Left colon (tissue), 2 donors: Measurements from ENCODE around the gene REX1BD. TPM values are rescaled to one million over a fixed set of nuclear protein-coding genes. Genes with fewer than 3 reads are reported as not detected.

Experiments used
- ATAC-seq: fragments of 200-7000 bp; cut with Tn5 transposase; one replicate; pipeline ENCODE4 v1.9.1; 2020; ENCODE audit warnings: mild to moderate bottlenecking, moderate library complexity
- DNase-seq, 2 donors: peaks; one replicate each; pipeline ENCODE4 v3.0.0-alpha.2; 2020
- intact Hi-C, 2 donors: fragments of 100-400 bp; cut with DNase I in 1 of 2; cut with micrococcal nuclease in 1 of 2; formaldehyde crosslinking; loops; one replicate each; pipeline versions ENCODE4 v1.11.2 to v1.14.0; 2022; cut with DNase I, micrococcal nuclease
- total RNA-seq, 2 donors: library from RNA; stranded (reverse); fragmentation: NEBNext Ultra II Directional; extraction: Animal tissue kit (Norgen Biotek cat#: 25700); gene quantifications; one replicate each; pipeline ENCODE4 v1.2.1, GENCODE V29; 2021
- donor health status: DM: no; HTN: no; CAD: no.
- donor health status: DM: yes; HTN: yes; CAD: no.

Gene REX1BD
- total RNA-seq, 2 donors from 2014 or later, result 49.2 to 53.4 TPM

DNA sequence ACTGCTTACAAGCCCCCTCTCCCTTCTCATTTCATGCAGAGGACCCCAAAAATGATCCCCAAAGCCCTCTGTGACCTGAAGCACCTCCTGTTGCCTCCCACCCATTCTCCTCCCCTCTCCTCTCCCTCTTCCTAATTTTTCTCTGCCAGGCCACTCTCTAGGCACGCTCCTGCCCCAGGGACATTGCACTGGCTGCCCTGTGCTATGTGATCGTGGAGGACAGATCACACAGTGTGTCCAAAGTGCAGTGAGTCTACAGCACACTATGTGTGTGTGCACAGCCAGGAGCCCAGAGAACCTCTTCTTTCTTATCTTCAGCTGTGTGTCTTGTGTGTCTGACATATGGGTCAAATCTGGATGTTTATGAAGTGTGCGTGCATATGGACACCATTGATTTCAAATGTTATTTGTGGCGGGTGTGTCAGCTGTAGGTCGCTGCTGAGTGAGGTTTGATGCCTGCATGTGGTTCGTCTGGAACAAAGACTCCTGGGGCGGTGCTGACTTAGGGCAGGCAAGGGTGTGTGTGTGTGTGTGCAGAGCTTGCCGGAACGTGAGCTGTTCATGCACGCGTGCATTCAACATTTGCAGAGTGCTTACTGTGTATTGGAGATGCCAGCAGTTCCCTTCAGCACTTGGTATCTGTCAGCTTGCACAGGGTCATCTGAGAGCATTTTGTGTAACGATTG lies 46.2 kb downstream of the REX1BD start:
- ATAC-seq, result peak; percentile 5
- DNase-seq, result peak in 1 of 2 donors; percentile 45
- intact Hi-C loops, result no loop called here

DNA sequence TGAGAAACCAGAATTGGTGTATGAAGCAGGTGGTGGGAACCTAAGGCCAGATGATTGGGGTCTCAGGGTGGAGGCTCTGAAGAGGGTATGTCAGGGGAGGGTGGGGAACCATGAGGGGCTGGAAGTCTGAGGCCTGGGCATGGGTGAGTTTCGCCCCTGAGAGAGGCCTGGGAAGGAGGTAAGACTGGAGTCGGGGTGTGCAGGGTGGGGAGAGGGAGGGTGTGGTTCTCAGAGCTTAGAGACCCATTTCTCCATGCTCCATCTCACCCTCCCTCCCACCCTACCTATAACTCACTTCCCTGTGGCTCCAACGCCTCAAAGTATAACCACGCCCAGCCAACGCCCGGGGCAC lies 47.2 kb downstream of the REX1BD start:
- DNase-seq (no peak), ATAC-seq (no peak)
- intact Hi-C loops, result no loop called here

DNA sequence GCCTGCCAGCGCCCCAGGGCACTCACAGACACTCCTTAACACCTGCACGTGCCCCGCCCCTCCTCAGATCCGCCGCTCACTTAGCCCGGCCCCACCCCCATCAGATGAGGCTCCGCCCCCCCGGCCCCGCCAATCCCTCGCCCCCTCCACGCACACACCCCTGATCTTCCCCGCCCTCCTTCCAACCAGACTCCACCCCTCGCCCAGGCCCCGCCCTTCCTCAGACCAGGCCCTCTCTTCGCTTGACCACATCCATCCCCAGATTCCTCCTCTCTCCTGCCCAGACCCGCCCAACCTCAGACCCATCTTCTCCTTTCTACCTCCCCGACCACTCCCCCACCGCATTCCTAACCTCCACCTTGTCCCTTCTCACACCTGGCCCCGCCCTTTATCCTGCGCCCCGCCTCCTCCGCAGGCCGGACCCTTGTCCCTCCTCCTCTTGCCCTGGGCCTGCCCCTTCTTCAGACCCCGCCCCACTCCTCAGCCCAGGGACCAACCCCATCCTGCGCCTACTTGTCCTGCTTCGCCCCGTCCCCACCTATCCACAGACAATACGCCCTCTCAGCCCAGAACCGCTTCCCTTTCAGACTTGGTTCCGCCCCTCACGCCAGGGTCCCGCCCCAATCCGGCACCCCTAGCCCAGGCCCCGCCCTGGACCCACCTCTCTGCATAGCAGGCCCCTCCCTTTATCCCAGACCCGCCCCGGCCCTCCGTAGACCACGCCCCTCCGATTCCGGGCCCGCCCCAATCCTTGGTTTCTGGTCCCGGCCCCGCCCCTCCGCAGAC lies 47.8 kb downstream of the REX1BD start:
- DNase-seq, result peak; percentile 98 to 100
- ATAC-seq, result peak; percentile 83
- intact Hi-C loops, result no loop called here

- DNase-seq (no peak), ATAC-seq (no peak)
- intact Hi-C loops, result no loop called here
These were observed 48.5 kb downstream of the REX1BD start, which contains the start of gene KLHL26 for GRCh38 chr19:18636969-18637629. Gene KLHL26, plus strand, starts transcription at chr19:18637028. Its CDS starts 27 bp downstream, at chr19:18637055.

GRCh38 chr19:18637673-18638630 lies 49.4 kb downstream of the REX1BD start:
- intact Hi-C loops, result no loop called here
- DNase-seq, result peak; percentile 56 to 73
- ATAC-seq, result peak; percentile 47

DNA sequence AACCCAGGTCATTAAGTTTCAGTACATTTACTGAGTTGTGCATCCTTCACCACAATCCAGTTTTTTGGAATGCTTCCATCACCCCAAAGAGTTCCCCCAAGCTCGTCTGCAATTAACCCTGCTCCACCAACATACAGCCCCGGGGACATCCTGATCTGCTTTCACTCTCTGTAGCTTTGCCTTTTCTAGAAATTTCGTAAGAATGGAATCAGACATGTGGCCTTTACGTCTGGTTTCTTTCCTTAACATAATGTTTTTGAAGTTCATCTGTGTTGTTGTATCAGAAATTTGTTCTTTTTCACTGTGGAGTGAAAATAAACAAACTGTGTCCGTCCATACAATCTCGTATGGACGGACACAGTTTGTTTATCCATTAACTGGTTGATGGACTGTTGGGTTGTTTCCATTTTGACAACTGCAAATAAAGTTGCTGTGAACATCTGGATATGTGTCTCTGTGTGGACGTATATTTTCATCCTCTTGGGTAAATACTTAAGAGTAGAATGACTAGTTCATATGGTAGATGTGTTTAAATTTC lies 51.2 kb downstream of the REX1BD start:
- no peak for ATAC-seq
- DNase-seq, result no peak
- intact Hi-C loops, result no loop called here

Other genes with a start within 250 kb of the REX1BD start
- gene PGPEP1, start 248.2 kb upstream of the REX1BD start, total RNA-seq, result 100 to 1,000 TPM; 105 to 109 TPM
- gene GDF15, start 202.6 kb upstream of the REX1BD start, total RNA-seq, result 10 to 100 TPM; 32.2 to 87.6 TPM
- 1 to 10 TPM in 1 of 2 donors, under 1 TPM in 1; 0.79 to 5.1 TPM for gene LRRC25, start 191.2 kb upstream of the REX1BD start, total RNA-seq
- 10 to 100 TPM; 37.4 to 50.7 TPM for gene SSBP4, start 169.4 kb upstream of the REX1BD start, total RNA-seq
- 10 to 100 TPM; 14.1 to 15.1 TPM for gene ISYNA1, start 150.7 kb upstream of the REX1BD start, total RNA-seq
- gene ELL, start 66.7 kb upstream of the REX1BD start, total RNA-seq, result 10 to 100 TPM; 18.1 to 19.1 TPM
- gene FKBP8, start 45.2 kb upstream of the REX1BD start, total RNA-seq, result 100 to 1,000 TPM; 174 to 197 TPM
- gene KXD1, start 30.9 kb upstream of the REX1BD start, total RNA-seq, result 10 to 100 TPM; 63.7 to 72.4 TPM
- gene UBA52, start 16.9 kb upstream of the REX1BD start, total RNA-seq, result 100 to 1,000 TPM; 798 to 822 TPM
- gene CRLF1, start 18.0 kb downstream of the REX1BD start, total RNA-seq, result 1 to 10 TPM; 1.3 to 2.4 TPM
- 1 to 10 TPM in 1 of 2 donors, under 1 TPM in 1; 0.40 to 1.1 TPM for gene TMEM59L, start 24.1 kb downstream of the REX1BD start, total RNA-seq
- gene KLHL26, start 48.2 kb downstream of the REX1BD start, total RNA-seq, result 10 to 100 TPM in 1 of 2 donors, 1 to 10 TPM in 1; 8.5 to 10.1 TPM
- 10 to 100 TPM; 10.2 TPM for gene CRTC1, start 94.9 kb downstream of the REX1BD start, total RNA-seq
- not detected for gene COMP, start 202.5 kb downstream of the REX1BD start, total RNA-seq
- gene UPF1, start 243.2 kb downstream of the REX1BD start, total RNA-seq, result 10 to 100 TPM; 67.6 to 81.8 TPM